Pancreas (tissue), 10 donors: Measurements from ENCODE around the gene RAD51B. TPM values are rescaled to one million over a fixed set of nuclear protein-coding genes. Genes with fewer than 3 reads are reported as not detected.
"Not testable (repeated sequence)": the region's sequence is repeated elsewhere in the genome, so short reads cannot be mapped to it uniquely, and the experiment has no call there.

ENCODE experiments used
- ATAC-seq, 4 donors: fragments of 200-7000 bp; cut with Tn5 transposase; one replicate each; pipeline versions ENCODE4 v1.8.0 to v1.9.1; 2020; ENCODE audit warnings: mild to moderate bottlenecking in 4 of 4, moderate library complexity in 4 of 4
- DNase-seq, 6 donors: peaks; one replicate each; pipeline ENCODE4 v3.0.0-alpha.2; 2020
- FAIRE-seq: peaks from 2 replicates; lab custom pipeline; 2012; peaks lifted over from hg19 to GRCh38; lab: Jason Lieb, UNC
- H3K27ac ChIP-seq, 4 donors: fragments of 200-600 bp; sonication (generic); 1 replicate in 3 of 4; 2 replicates in 1 of 4; pipeline versions ENCODE4 v1.5.0 to v1.8.0; 2020
- H3K27me3 ChIP-seq, 4 donors: fragments of 200-600 bp; one replicate each; pipeline ENCODE4 v1.8.0; 2021
- H3K36me3 ChIP-seq, 3 donors: fragments of 200-600 bp; sonication (generic) in 1 of 3; one replicate each; pipeline versions ENCODE4 v1.5.0 to v1.8.0; 2020 to 2021
- H3K4me1 ChIP-seq, 3 donors: fragments of 200-600 bp; one replicate each; pipeline ENCODE4 v1.8.0; 2021
- H3K4me3 ChIP-seq, 4 donors: fragments of 200-600 bp; sonication (generic) in 2 of 4; one replicate each; pipeline versions ENCODE4 v1.5.0 to v1.8.0; 2020 to 2021
- H3K9me3 ChIP-seq, 4 donors: fragments of 200-600 bp; one replicate each; pipeline ENCODE4 v1.8.0; 2021
- WGBS, 2 donors: extraction: QIAGEN DNeasy Blood & Tissue Kit; methylation state at CpG; one replicate each; pipeline ENCODE4 v1.1.7; 2013; 5-methylcytosine and 5-hydroxymethylcytosine counted together
- intact Hi-C, 3 donors: fragments of 100-400 bp; cut with DNase I; formaldehyde crosslinking; loops; one replicate each; pipeline versions ENCODE4 v1.11.1 to v1.14.2; 2022
- polyA plus RNA-seq, 2 donors: library from polyadenylated mRNA; stranded (reverse); fragments of 200-250 nt; gene quantifications; one replicate each; pipeline ENCODE4 v1.2.3, GENCODE V29; 2013
- total RNA-seq, 6 donors: library from RNA; stranded (reverse); fragmentation: NEBNext Ultra II Directional in 4 of 6; extraction: Animal tissue kit (Norgen Biotek cat#: 25700) in 4 of 6; gene quantifications; one replicate each; pipeline versions ENCODE4 v1.2.1 to v1.2.4, GENCODE V29; 2021 to 2023
- TF ChIP-seq, protein P1 (sequence below), 4 donors: fragments of 200-600 bp; sonication (generic) in 3 of 4; IDR thresholded peaks; one replicate each; pipeline versions ENCODE4 v1.5.0 to v1.8.0; 2021; ENCODE audit warnings: antibody characterized with exemption in 4 of 4
- donor health status: healthy with polysubstance abuse.
- donor health status: DM: no; HTN: no; CAD: no; lungs with moderate emphysema.
- donor health status: DM: no; HTN: no; CAD: no.
- donor health status: control.
- donor health status: control.
- donor health status: Bipolar disorder and iron deficiency.
- donor health status: DM: yes; HTN: yes; CAD: no.
- donor health status: DM: no; HTN: no; CAD: no.
- donor health status: DM: no; HTN: no; CAD: no.
- donor health status: DM: yes; HTN: yes; CAD: no.

Gene RAD51B
- total and polyA plus RNA-seq, 8 donors, result 1.1 to 17.3 (median 5.8) TPM

DNA sequence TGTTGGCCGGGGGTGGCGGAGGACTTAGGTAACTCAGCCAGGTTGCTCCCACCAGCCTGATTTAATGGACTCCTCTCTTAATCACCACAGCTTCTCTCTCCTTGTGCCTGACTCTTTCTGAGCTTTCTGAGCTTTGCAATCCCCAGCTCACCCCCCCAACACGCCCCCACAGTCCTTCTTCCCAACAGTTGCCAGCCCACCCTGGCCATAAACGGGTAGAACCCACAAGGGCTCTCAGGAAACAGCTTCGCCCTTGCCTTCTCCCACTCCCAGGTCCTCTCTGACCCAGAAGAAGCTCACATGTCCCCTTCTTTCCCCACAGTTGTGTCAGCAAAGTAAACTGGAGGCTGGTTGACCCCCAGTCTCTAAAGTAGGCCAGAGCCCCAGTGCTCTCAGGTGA, 940.4 kb downstream of the RAD51B start:
- Histone ChIP-seq H3K27ac (no peak overlapping the region), H3K4me1 (peaks cover 26 to 36% (median 29%) of the 10 kb centered on the region in 3 donors), H3K36me3 (no peaks in the 10 kb centered on the region), H3K4me3 (no peak overlapping the region), H3K9me3 (no peaks in the 10 kb centered on the region), H3K27me3 (no peaks in the 10 kb centered on the region)
- FAIRE-seq, result no peak
- TF ChIP-seq, protein P1, sequence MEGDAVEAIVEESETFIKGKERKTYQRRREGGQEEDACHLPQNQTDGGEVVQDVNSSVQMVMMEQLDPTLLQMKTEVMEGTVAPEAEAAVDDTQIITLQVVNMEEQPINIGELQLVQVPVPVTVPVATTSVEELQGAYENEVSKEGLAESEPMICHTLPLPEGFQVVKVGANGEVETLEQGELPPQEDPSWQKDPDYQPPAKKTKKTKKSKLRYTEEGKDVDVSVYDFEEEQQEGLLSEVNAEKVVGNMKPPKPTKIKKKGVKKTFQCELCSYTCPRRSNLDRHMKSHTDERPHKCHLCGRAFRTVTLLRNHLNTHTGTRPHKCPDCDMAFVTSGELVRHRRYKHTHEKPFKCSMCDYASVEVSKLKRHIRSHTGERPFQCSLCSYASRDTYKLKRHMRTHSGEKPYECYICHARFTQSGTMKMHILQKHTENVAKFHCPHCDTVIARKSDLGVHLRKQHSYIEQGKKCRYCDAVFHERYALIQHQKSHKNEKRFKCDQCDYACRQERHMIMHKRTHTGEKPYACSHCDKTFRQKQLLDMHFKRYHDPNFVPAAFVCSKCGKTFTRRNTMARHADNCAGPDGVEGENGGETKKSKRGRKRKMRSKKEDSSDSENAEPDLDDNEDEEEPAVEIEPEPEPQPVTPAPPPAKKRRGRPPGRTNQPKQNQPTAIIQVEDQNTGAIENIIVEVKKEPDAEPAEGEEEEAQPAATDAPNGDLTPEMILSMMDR (IDR thresholded peaks at IDR 0.05), result no peak
- ATAC-seq, result no peak
- no peak for DNase-seq
- WGBS, 2 donors, result 66 to 88% methylated on average over 5 of the region's 5 CpGs
- intact Hi-C loops, result no loop called here

DNA sequence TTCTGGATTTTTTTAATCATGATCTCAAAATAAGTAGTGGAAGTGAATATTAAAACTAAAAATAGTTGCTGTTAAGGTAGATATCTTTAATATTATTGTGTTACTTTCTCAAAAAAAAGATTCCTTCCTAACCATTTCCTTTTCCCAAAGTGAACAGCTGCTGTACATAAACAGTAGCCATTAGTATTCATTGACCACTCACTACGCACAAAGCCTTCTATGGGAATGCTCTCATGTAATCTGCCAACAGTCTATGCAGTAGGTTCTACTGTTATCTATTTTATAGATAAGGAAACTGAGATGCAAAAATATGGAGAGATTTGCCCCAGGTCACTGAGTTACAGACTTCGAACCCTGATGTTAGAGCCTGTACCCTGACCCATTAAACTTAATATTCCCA, 941.2 kb downstream of the RAD51B start:
- Histone ChIP-seq H3K27ac (no peak overlapping the region), H3K9me3 (no peaks in the 10 kb centered on the region), H3K36me3 (no peaks in the 10 kb centered on the region), H3K4me1 (peaks cover 24 to 36% (median 28%) of the 10 kb centered on the region in 3 donors), H3K27me3 (no peaks in the 10 kb centered on the region), H3K4me3 (no peak overlapping the region)
- no peak for DNase-seq
- intact Hi-C loops, result no loop called here
- WGBS, 2 donors, result 48 to 53% methylated on average over 2 of the region's 2 CpGs
- ATAC-seq, result no peak
- FAIRE-seq, result no peak
- TF ChIP-seq, protein P1 (IDR thresholded peaks at IDR 0.05), result no peak

DNA sequence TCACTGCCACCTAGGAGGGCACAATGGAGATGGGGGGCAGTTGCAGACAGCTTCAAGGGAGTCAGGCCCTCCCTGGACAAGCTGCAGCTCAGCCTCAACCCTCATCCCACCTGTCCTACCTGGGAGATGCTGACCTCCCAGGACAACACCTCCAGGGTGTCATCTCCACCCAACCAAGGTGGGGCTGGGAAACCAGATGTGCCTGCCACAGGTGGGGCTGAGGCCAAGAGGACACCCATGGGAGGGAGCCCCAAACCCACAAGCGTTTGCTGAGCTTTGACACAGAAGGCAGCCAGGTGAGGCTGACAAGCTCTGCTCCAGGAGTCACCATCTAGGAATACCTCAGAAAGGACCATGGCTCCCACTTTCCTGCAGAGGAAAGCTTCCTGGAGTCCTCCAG, 941.8 kb downstream of the RAD51B start:
- H3K27ac ChIP-seq, result no peak overlapping the region
- H3K4me1 ChIP-seq, result peaks cover 18 to 36% (median 22%) of the 10 kb centered on the region in 3 donors
- ATAC-seq, result no peak
- H3K4me3 ChIP-seq, result no peak overlapping the region
- WGBS, 2 donors, result 75 to 77% methylated on average over 1 of the region's 1 CpG
- no peaks in the 10 kb centered on the region for H3K27me3 ChIP-seq
- intact Hi-C loops, result no loop called here
- no peaks in the 10 kb centered on the region for H3K36me3 ChIP-seq
- DNase-seq, result no peak
- TF ChIP-seq, protein P1 (IDR thresholded peaks at IDR 0.05), result no peak
- FAIRE-seq, result no peak
- no peaks in the 10 kb centered on the region for H3K9me3 ChIP-seq

DNA sequence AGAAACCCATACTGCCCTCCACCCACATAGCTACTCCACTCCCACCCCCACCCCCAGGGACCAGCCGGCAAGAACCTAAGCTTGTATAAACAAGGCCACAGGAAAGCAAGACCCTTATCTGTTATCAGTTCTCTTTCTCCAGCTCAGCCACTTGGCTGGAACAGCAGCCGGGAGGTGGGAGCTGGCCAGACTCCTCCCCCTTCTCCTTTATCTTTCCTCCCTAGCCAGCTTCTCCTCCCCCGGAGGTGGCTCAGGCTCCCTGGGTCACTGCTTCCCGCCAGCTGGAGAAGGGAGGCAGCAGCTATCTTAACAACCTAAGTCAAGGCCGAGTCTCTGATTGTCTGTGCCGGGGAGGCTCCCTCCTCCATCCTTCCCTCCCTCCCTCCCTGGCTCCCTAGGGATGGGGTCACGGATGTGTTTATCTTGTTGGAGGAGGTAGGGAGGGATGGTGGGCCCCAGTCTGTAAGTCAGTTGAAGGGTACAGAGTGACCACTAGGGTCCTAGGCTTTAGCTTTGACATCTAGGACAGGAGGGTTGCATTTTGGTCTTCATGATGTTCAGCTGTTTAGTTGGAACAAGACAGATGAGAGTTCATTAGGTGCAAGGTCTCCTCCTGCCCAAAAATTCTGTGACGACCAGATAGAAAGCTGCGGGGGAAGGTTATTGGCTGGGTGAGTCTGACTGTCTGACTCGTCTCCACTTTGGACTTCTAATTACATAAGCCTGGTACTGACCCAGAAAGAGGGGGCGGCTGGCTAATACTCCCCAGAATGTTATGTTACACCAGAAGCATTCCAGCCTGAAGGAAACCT, 943.6 kb downstream of the RAD51B start:
- intact Hi-C loops, result no loop called here
- DNase-seq (peak; percentile 76 to 93 (median 88)), ATAC-seq (peak; percentile 94 to 98 (median 95)), FAIRE-seq (no peak)
- TF ChIP-seq, protein P1 (IDR thresholded peaks at IDR 0.05), result no peak
- Histone ChIP-seq H3K36me3 (no peaks in the 10 kb centered on the region), H3K27me3 (no peaks in the 10 kb centered on the region), H3K27ac (peak overlapping the region in 3 of 4 donors; percentile 29 to 66 (median 62)), H3K9me3 (no peaks in the 10 kb centered on the region), H3K4me1 (peaks cover 14 to 27% (median 20%) of the 10 kb centered on the region in 3 donors), H3K4me3 (no peak overlapping the region)
- WGBS, 2 donors, result 22 to 24% methylated on average over 11 of the region's 11 CpGs

DNA sequence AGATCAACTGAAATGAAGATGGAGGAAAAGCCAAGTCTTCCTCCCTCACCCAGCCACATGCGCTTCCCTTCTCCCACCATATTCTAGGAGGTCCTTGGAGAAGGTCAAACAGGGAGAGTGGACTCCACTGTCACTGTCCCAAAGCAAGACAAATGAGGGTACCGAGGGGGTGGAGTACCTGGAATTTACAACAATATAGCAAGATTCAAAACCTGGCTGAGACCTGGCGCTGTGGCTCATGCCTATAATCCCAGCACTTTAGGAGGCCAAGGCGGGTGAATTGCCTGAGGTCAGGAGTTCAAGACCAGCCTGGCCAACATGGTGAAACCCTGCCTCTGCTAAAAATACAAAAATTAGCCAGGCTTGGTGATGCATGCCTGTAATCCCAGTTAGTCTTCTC, 944.3 kb downstream of the RAD51B start:
- intact Hi-C loops, ATAC-seq, DNase-seq, H3K36me3 ChIP-seq, H3K9me3 ChIP-seq, FAIRE-seq, H3K27me3 ChIP-seq, H3K4me3 ChIP-seq: not testable (repeated sequence)
- H3K27ac ChIP-seq, result peak overlapping the region in 1 of 4 donors; percentile 66
- WGBS, 2 donors, result 94 to 97% methylated on average over 4 of the region's 4 CpGs
- H3K4me1 ChIP-seq, result peaks cover 10 to 25% (median 20%) of the 10 kb centered on the region in 3 donors
